ENCODE measurements around the gene PARVA. TPM values are rescaled to one million over a fixed set of nuclear protein-coding genes. Genes with fewer than 3 reads are reported as not detected.

The PARVA gene
- total and polyA plus RNA-seq, 2 of the 4 experiments (the other 2 are of a cell fraction) = 65.2 to 80.2 TPM

- Histone ChIP-seq H3K23ac (ENCODE audit: low read depth, low read length) (0 out of 2 replicates have a peak overlapping the region, but pooled peaks have one; percentile 28), H3K18ac (ENCODE audit: low read depth, low read length) (0 out of 2 replicates have a peak overlapping the region, but pooled peaks have one; percentile 1), H3K27me3 (ENCODE audit: control insufficient read depth, insufficient read depth, low read length) (no peaks in the 10 kb centered on the region), H3K9ac (ENCODE audit: low read depth, low read length) (no peak overlapping the region), H2BK5ac (ENCODE audit: low read depth, low read length, poor library complexity, severe bottlenecking) (peak overlapping the region; percentile 97), H3K56ac (ENCODE audit: extremely low read depth, insufficient read depth, low read length) (no peak overlapping the region), H3K27ac (ENCODE audit: insufficient read depth, low read length) (no peak overlapping the region), H3K4me3 (ENCODE audit: insufficient read depth, low read depth, low read length) (no peak overlapping the region), H2BK120ac (ENCODE audit: low read depth, low read length) (peak overlapping the region; percentile 54; the same call in 1 of the 2 replicates), H2AK9ac (replicated peaks; ENCODE audit: low read depth, low read length, poor library complexity) (no peak overlapping the region), H4K5ac (ENCODE audit: low read depth, low read length) (no peak overlapping the region), H3K9me3 (ENCODE audit: control insufficient read depth, insufficient read depth, low read length) (no peaks in the 10 kb centered on the region), H3K79me1 (ENCODE audit: low read depth in 1 of 2, low read length in 2 of 2) (peaks cover 4 to 34% of the 10 kb centered on the region in 2 experiments; a peak in 3 of 4 replicates), H3K14ac (replicated peaks; ENCODE audit: low read depth, low read length) (0 out of 2 replicates have a peak overlapping the region, but pooled peaks have one; percentile 65), H3K9me1 (ENCODE audit: insufficient read depth, low read length) (peaks cover 16% of the 10 kb centered on the region), H2AK5ac (ENCODE audit: low read depth, low read length) (0 out of 2 replicates have a peak overlapping the region, but pooled peaks have one; percentile 10), H2BK15ac (ENCODE audit: low read depth, low read length) (peak overlapping the region; percentile 30; the same call in 1 of the 3 replicates), H4K20me1 (ENCODE audit: insufficient read depth, low read length) (peaks cover 18% of the 10 kb centered on the region), H3K4me2 (ENCODE audit: low read depth, low read length) (no peak overlapping the region), H3K4me1 (ENCODE audit: control insufficient read depth, insufficient read depth, low read length) (peaks cover 10% of the 10 kb centered on the region), H3K36me3 (ENCODE audit: control insufficient read depth, insufficient read depth, low read length) (peaks cover 1% of the 10 kb centered on the region; the same call in 1 of the 2 replicates), H4K8ac (ENCODE audit: low read depth in 2 of 2, low read length in 2 of 2) (peak overlapping the region; percentile 14 to 35; a peak in 3 of 4 replicates), H3K4ac (ENCODE audit: low read depth, low read length) (peak overlapping the region; percentile 25; the same call in 1 of the 2 replicates), H2BK20ac (ENCODE audit: low read depth, low read length) (peak overlapping the region; percentile 21; the same call in 1 of the 2 replicates), H2AFZ (replicated peaks; ENCODE audit: low read length, poor library complexity) (no peak overlapping the region), H4K91ac (ENCODE audit: insufficient read depth, low read depth, low read length) (no peak overlapping the region)
- ChIA-PET CTCF (interaction anchor here (1.3 kb wide), 1 partner anchor 27 kb away, joined by 3 read pairs; no protein-coding TSS in a partner anchor), POLR2A (ENCODE audit: unreplicated experiment) (no interaction called here)
- ATAC-seq (ENCODE audit: low read depth) (no peak), DNase-seq (no peak)
- in situ Hi-C loops (cut with MboI; ENCODE audit: low sequenced_read_pairs) = no loop called here
- no CpG with 5 or more reads among the region's 7 CpGs for WGBS, 2 experiments (ENCODE audit: extremely low coverage in 2 of 2, insufficient read length in 1 of 2)
- dilution Hi-C loops (cut with HindIII; ENCODE audit: low sequenced_read_pairs, unreplicated experiment) = no loop called here
- intact Hi-C loops (cut with micrococcal nuclease) = loop anchor here (2.0 to 5.0 kb wide), 2 partner anchors 88 to 165 kb away; no protein-coding TSS in a partner anchor
- TF ChIP-seq MAFK (IDR thresholded peaks at IDR 0.05; ENCODE audit: low read depth, low read length) (no peak), USF2 (IDR thresholded peaks at IDR 0.05; ENCODE audit: low read depth, low read length) (no peak), POLR2A (IDR thresholded peaks at IDR 0.05; ENCODE audit: low read depth, low read length) (no peak), BHLHE40 (IDR thresholded peaks at IDR 0.05; ENCODE audit: low read depth, low read length) (no peak), NFE2L2 (IDR thresholded peaks at IDR 0.05; ENCODE audit: low read depth, low read length) (no peak), FOS (IDR thresholded peaks at IDR 0.05; ENCODE audit: low read depth, low read length) (no peak), MAZ (IDR thresholded peaks at IDR 0.05; ENCODE audit: borderline replicate concordance, low read depth, low read length) (no peak)
- no TSS peak for BruUV-seq (replicated peaks)
Measured at GRCh38 chr11:12375720-12376119, 1.7 kb upstream of the PARVA start.
